Measurements from ENCODE around the gene REXO1.

DNA sequence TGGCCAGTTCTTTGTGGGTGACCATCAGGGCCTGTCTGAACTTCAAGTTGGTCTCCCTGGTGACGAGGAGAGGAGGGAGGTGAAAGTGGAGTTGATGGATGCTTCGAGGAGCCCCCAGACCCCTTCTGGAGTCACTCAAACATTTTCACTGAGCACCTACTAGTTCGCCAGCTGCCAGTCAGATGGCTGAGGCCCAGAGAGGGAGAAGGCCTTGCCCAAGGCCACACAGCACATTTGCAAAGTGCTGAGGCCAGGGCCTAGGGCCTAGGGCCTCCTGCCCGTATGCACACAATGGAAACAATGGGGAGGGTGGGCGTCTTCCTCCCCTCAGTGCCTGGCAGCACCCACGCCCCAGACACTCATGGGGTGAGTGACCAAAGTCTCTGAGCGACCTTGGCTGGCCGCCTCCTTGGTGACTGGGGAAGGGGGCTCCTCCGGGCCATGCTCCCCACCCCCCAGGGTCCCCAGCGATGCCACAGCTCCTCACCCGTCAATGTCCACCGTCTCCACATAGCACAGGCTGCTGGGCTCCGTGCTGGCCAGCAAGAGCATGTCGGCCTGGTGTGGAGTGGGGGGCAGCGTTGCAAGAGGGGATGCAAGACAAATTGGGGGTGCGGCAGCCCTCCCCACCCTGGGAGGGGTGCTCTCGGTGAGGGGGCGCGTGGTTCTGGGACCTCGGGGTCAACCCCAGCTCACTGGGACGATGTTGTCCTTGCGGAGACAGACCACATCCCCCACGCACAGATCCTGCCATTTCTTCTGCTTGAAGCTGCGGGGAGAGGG lies 42.7 kb downstream of the REXO1 start:
- no peak for TF ChIP-seq HOXC10 (CRISPR knock-in tag; IDR thresholded peaks at IDR 0.05)
- TF ChIP-seq, protein P1, sequence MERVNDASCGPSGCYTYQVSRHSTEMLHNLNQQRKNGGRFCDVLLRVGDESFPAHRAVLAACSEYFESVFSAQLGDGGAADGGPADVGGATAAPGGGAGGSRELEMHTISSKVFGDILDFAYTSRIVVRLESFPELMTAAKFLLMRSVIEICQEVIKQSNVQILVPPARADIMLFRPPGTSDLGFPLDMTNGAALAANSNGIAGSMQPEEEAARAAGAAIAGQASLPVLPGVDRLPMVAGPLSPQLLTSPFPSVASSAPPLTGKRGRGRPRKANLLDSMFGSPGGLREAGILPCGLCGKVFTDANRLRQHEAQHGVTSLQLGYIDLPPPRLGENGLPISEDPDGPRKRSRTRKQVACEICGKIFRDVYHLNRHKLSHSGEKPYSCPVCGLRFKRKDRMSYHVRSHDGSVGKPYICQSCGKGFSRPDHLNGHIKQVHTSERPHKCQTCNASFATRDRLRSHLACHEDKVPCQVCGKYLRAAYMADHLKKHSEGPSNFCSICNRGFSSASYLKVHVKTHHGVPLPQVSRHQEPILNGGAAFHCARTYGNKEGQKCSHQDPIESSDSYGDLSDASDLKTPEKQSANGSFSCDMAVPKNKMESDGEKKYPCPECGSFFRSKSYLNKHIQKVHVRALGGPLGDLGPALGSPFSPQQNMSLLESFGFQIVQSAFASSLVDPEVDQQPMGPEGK (tag by site-specific recombination; IDR thresholded peaks at IDR 0.05) = no peak
- TF ChIP-seq, protein P2, sequence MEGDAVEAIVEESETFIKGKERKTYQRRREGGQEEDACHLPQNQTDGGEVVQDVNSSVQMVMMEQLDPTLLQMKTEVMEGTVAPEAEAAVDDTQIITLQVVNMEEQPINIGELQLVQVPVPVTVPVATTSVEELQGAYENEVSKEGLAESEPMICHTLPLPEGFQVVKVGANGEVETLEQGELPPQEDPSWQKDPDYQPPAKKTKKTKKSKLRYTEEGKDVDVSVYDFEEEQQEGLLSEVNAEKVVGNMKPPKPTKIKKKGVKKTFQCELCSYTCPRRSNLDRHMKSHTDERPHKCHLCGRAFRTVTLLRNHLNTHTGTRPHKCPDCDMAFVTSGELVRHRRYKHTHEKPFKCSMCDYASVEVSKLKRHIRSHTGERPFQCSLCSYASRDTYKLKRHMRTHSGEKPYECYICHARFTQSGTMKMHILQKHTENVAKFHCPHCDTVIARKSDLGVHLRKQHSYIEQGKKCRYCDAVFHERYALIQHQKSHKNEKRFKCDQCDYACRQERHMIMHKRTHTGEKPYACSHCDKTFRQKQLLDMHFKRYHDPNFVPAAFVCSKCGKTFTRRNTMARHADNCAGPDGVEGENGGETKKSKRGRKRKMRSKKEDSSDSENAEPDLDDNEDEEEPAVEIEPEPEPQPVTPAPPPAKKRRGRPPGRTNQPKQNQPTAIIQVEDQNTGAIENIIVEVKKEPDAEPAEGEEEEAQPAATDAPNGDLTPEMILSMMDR (tag by site-specific recombination; IDR thresholded peaks at IDR 0.05) = no peak
- TF ChIP-seq, protein P3, sequence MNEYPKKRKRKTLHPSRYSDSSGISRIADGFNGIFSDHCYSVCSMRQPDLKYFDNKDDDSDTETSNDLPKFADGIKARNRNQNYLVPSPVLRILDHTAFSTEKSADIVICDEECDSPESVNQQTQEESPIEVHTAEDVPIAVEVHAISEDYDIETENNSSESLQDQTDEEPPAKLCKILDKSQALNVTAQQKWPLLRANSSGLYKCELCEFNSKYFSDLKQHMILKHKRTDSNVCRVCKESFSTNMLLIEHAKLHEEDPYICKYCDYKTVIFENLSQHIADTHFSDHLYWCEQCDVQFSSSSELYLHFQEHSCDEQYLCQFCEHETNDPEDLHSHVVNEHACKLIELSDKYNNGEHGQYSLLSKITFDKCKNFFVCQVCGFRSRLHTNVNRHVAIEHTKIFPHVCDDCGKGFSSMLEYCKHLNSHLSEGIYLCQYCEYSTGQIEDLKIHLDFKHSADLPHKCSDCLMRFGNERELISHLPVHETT (tag by site-specific recombination; IDR thresholded peaks at IDR 0.05) = no peak

Measured in HEK293 (cell line).